RKO (cell line): ENCODE data around the gene NR0B2.
A peak's percentile ranks its signal among the peaks of the same experiment; 100 is the strongest.

Experiments used
- DNase-seq: peaks from one replicate; pipeline ENCODE4 v3.0.0-alpha.2; 2016; ENCODE audit warnings: low spot score

NR0B2 gene

GRCh38 chr1:26936823-26937222, 23.0 kb upstream of the NR0B2 start:
- DNase-seq, result no peak

GRCh38 chr1:26932531-26932930, 18.8 kb upstream of the NR0B2 start:
- DNase-seq, result no peak

- peak; percentile 97 for DNase-seq
These were observed 9.9 kb upstream of the NR0B2 start for GRCh38 chr1:26923711-26924110.

- DNase-seq, result peak; percentile 72
These were observed 9.1 kb upstream of the NR0B2 start for GRCh38 chr1:26922901-26923300.

GRCh38 chr1:26922431-26922729, 8.6 kb upstream of the NR0B2 start:
- DNase-seq, result no peak

GRCh38 chr1:26921540-26922430, 8.0 kb upstream of the NR0B2 start, which contains the start of gene NUDC:
Gene NUDC, plus strand, starts transcription at chr1:26921743. Its CDS starts 106 bp downstream, at chr1:26921849.
- DNase-seq, result peak; percentile 97

- DNase-seq, result no peak
These were observed 7.4 kb upstream of the NR0B2 start for GRCh38 chr1:26921126-26921539.

GRCh38 chr1:26915204-26915842, 1.5 kb upstream of the NR0B2 start:
- DNase-seq, result no peak

- DNase-seq, result no peak
These were observed 404 bp downstream of the NR0B2 start for GRCh38 chr1:26913389-26913753.

- DNase-seq, result no peak
These were observed 1.7 kb downstream of the NR0B2 start for GRCh38 chr1:26912147-26912490.

- no peak for DNase-seq
These were observed 2.2 kb downstream of the NR0B2 start for GRCh38 chr1:26911399-26912146.

- DNase-seq, result no peak
These were observed 3.2 kb downstream of the NR0B2 start for GRCh38 chr1:26910343-26911160.

- DNase-seq, result no peak
These were observed 3.8 kb downstream of the NR0B2 start for GRCh38 chr1:26909951-26910342.

GRCh38 chr1:26907071-26907917, 6.5 kb downstream of the NR0B2 start:
- DNase-seq, result peak; percentile 88

- DNase-seq, result no peak
These were observed 12.8 kb downstream of the NR0B2 start for GRCh38 chr1:26900815-26901511.

GRCh38 chr1:26900001-26900814, 13.6 kb downstream of the NR0B2 start, which contains the start of gene GPATCH3:
Gene GPATCH3, minus strand, starts transcription at chr1:26900467. Its CDS starts 25 bp downstream, at chr1:26900442.
- DNase-seq, result peak; percentile 91

- DNase-seq, result no peak
These were observed 16.4 kb downstream of the NR0B2 start for GRCh38 chr1:26897351-26897750.

GRCh38 chr1:26894263-26894662, 19.5 kb downstream of the NR0B2 start:
- DNase-seq, result no peak

- no peak for DNase-seq
These were observed 23.3 kb downstream of the NR0B2 start for GRCh38 chr1:26890467-26890796.
